ENCODE measurements around the gene C1QL1. TPM values are rescaled to one million over a fixed set of nuclear protein-coding genes. Genes with fewer than 3 reads are reported as not detected.

The C1QL1 gene
- total and polyA plus RNA-seq, 12 donors = 0.37 to 25.6 (median 1.6) TPM

DNA sequence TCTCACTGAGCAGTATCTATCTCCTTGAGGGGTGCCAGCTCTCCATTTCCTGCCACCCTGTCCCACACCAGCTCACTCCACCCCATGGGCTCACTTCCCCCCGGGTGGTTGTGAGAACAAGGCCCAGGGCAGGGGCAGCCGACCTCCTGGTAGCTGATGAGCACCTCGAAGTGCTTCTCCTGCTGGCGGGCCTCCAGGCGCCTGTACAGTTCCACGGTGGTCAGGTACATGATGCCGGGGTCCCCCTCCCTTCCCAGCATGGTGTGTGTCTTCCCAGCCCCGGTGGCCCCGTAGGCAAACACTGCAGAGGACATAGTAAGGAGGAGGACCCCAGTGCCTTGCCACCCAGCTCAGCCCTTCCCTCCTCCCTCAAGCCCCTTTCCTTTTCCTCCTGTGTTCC, 33.0 kb downstream of the C1QL1 start:
- DNase-seq = no peak
- 95 to 97% methylated on average over 9 of the region's 9 CpGs for WGBS, 2 donors

DNA sequence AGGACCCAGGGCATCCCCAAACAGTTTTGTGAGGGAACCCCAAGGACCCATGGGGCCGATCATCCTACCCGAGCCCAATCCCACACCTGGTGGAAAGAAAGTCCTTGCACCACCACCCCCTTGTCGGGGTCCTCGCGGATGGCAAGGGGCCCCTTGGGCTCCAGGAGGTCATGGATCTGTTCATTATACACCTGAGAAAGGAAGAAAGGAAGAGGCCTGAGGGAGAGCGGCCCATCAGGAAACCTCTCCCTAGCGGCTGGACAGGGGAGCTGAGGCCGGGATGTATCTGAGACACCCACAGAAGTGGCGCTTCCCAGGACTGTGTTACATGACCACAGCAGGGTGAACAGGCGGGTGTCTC, 33.4 kb downstream of the C1QL1 start:
- Histone ChIP-seq H3K27ac (no peak overlapping the region), H3K9me3 (peaks cover 0 to 9% (median 0%) of the 10 kb centered on the region in 11 donors), H3K27me3 (no peaks in the 10 kb centered on the region), H3K4me3 (no peak overlapping the region), H3K36me3 (peaks cover 0 to 64% (median 0%) of the 10 kb centered on the region in 9 donors), H3K4me1 (peaks cover 0 to 23% (median 6%) of the 10 kb centered on the region in 9 donors)
- ATAC-seq (no peak), DNase-seq (no peak)
- WGBS, 2 donors = 97% methylated on average over 10 of the region's 10 CpGs
- TF ChIP-seq, protein P1, sequence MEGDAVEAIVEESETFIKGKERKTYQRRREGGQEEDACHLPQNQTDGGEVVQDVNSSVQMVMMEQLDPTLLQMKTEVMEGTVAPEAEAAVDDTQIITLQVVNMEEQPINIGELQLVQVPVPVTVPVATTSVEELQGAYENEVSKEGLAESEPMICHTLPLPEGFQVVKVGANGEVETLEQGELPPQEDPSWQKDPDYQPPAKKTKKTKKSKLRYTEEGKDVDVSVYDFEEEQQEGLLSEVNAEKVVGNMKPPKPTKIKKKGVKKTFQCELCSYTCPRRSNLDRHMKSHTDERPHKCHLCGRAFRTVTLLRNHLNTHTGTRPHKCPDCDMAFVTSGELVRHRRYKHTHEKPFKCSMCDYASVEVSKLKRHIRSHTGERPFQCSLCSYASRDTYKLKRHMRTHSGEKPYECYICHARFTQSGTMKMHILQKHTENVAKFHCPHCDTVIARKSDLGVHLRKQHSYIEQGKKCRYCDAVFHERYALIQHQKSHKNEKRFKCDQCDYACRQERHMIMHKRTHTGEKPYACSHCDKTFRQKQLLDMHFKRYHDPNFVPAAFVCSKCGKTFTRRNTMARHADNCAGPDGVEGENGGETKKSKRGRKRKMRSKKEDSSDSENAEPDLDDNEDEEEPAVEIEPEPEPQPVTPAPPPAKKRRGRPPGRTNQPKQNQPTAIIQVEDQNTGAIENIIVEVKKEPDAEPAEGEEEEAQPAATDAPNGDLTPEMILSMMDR (IDR thresholded peaks at IDR 0.05) = no peak
- intact Hi-C loops (cut with DNase I) = loop anchor here in 1 of 10 donors (1.0 kb wide), 1 partner anchor 21 kb away; no protein-coding TSS in a partner anchor

More for the DNA sequence above, 33.0 kb downstream of the C1QL1 start:
- no peak for ATAC-seq
- Histone ChIP-seq H3K27me3 (no peaks in the 10 kb centered on the region), H3K36me3 (peaks cover 0 to 60% (median 0%) of the 10 kb centered on the region in 9 donors), H3K9me3 (peaks cover 0 to 9% (median 0%) of the 10 kb centered on the region in 11 donors), H3K4me3 (no peak overlapping the region), H3K4me1 (peaks cover 0 to 26% (median 6%) of the 10 kb centered on the region in 9 donors), H3K27ac (no peak overlapping the region)
- TF ChIP-seq, protein P1 (IDR thresholded peaks at IDR 0.05) = no peak
- intact Hi-C loops (cut with DNase I) = loop anchor here in 1 of 10 donors (1.0 kb wide), 1 partner anchor 20 kb away; no protein-coding TSS in a partner anchor

DNA sequence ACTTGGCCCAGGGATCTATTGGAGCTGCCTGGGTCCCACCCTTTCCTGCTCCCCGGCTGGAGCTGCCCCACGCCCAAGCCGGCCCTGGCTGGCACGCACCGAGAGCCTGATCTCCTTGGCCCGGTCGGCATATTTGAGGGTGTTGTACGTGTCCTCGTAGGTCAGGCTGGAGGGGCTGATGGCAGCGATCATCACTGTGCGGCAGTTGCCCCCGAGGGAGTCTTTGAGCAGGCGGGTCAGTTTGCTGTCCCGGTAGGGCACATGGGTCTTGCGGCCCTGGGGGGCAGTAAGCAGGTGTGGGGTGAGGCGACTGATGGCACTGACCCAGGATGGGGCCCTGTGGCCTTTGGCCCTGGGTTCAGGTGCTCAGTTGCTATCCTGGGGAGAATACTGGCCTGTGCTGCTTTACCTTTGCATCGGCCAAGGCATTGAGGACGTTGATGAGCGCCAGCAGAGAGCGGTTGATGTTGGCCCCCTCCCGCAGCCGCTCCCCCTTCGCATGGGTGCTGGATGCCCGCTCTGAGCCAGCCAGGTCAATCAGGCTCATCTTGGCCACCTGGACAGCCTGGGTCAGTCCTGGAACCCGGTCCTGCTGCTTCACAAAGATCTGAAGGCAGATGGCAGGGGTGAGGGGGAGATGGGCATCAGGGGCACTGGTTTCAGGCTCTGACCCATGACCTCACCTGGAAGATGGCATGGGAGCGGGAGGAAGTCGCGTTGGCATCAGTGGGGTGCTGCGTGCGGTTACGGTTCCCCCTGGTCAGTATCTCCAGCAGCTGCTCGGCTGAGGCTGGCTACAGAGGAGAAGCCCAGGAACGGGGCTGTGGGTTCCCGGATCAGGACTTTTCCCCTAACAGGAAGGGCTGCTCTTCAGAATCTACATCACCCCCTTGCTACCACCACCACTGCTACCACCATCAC, 34.0 kb downstream of the C1QL1 start:
- peak in 4 of 8 donors; percentile 9 to 33 (median 12) for ATAC-seq
- DNase-seq = no peak
- H3K27me3 ChIP-seq = no peaks in the 10 kb centered on the region
- H3K9me3 ChIP-seq = peaks cover 0 to 9% (median 0%) of the 10 kb centered on the region in 11 donors
- H3K27ac ChIP-seq = no peak overlapping the region
- peaks cover 0 to 22% (median 6%) of the 10 kb centered on the region in 9 donors for H3K4me1 ChIP-seq
- peaks cover 0 to 70% (median 0%) of the 10 kb centered on the region in 9 donors for H3K36me3 ChIP-seq
- H3K4me3 ChIP-seq = no peak overlapping the region
- intact Hi-C loops (cut with DNase I) = no loop called here
- TF ChIP-seq, protein P1 (IDR thresholded peaks at IDR 0.05) = no peak
- 88 to 92% methylated on average over 34 of the region's 34 CpGs for WGBS, 2 donors

DNA sequence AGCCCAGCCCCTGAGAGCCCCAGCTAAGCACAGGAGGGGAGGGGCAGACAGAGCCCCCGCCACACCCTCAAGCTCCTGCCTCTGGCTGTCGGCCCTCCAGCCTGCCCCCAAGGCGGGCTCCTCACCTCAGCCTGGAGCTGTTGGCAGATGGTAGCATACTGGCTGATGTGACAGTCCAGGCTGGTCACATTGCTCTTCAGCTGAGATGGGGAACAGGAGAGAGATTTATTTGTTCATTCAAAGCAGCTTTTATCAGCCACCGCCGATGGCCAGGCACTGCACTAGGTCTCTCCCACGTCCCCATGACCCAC, 35.4 kb downstream of the C1QL1 start:
- no peaks in the 10 kb centered on the region for H3K9me3 ChIP-seq
- no peaks in the 10 kb centered on the region for H3K27me3 ChIP-seq
- peaks cover 0 to 22% (median 6%) of the 10 kb centered on the region in 9 donors for H3K4me1 ChIP-seq
- no peak for DNase-seq
- H3K27ac ChIP-seq = peak overlapping the region in 1 of 10 donors; percentile 17
- H3K36me3 ChIP-seq = peaks cover 0 to 72% (median 0%) of the 10 kb centered on the region in 9 donors
- intact Hi-C loops (cut with DNase I) = no loop called here
- TF ChIP-seq, protein P1 (IDR thresholded peaks at IDR 0.05) = no peak
- ATAC-seq = peak in 4 of 8 donors; percentile 41 to 66 (median 48)
- WGBS, 2 donors = 44 to 71% methylated on average over 6 of the region's 6 CpGs
- no peak overlapping the region for H3K4me3 ChIP-seq
